Liver (tissue), 9 donors: Measurements from ENCODE around the gene PHLDB3. TPM values are rescaled to one million over a fixed set of nuclear protein-coding genes. Genes with fewer than 3 reads are reported as not detected.

Source experiments
- DNase-seq: peaks from one replicate; pipeline ENCODE4 v3.0.0-alpha.2; 2017; ENCODE audit warnings: low spot score
- H3K27ac ChIP-seq, 2 donors: one replicate each; pipeline ENCODE4 v1.7.0; 2013; ENCODE audit warnings: inconsistent platforms in 2 of 2, low read length in 2 of 2, control low read depth in 1 of 2, low read depth in 1 of 2, mild to moderate bottlenecking in 1 of 2
- H3K27me3 ChIP-seq, 4 donors: one replicate each; pipeline versions ENCODE4 v1.6.1 to v1.7.0; 2013; ENCODE audit warnings: low read length in 3 of 4, inconsistent platforms in 1 of 4, mild to moderate bottlenecking in 1 of 4, moderate library complexity in 1 of 4; ENCODE audit not compliant: control insufficient read depth in 4 of 4, insufficient read depth in 4 of 4
- H3K36me3 ChIP-seq, 4 donors: one replicate each; pipeline versions ENCODE4 v1.6.1 to v1.7.0; 2013; ENCODE audit warnings: low read length in 3 of 4, mild to moderate bottlenecking in 3 of 4, low read depth in 1 of 4, moderate library complexity in 1 of 4; ENCODE audit not compliant: control insufficient read depth in 4 of 4, insufficient read depth in 3 of 4
- H3K4me1 ChIP-seq, 4 donors: one replicate each; pipeline versions ENCODE4 v1.6.1 to v1.7.0; 2013; ENCODE audit warnings: low read length in 3 of 4, mild to moderate bottlenecking in 3 of 4, moderate library complexity in 1 of 4; ENCODE audit not compliant: control insufficient read depth in 4 of 4, insufficient read depth in 4 of 4
- H3K4me3 ChIP-seq, 3 donors: one replicate each; pipeline versions ENCODE4 v1.6.1 to v1.7.0; 2013; ENCODE audit warnings: low read length in 3 of 3, control low read depth in 1 of 3, low read depth in 1 of 3, mild to moderate bottlenecking in 1 of 3
- H3K9ac ChIP-seq, 2 donors: one replicate each; pipeline ENCODE4 v1.7.0; 2013; ENCODE audit warnings: low read length in 2 of 2, mild to moderate bottlenecking in 2 of 2, moderate library complexity in 2 of 2, control low read depth in 1 of 2, low read depth in 1 of 2
- H3K9me3 ChIP-seq, 4 donors: one replicate each; pipeline versions ENCODE4 v1.6.1 to v1.7.0; 2013; ENCODE audit warnings: low read length in 3 of 4; ENCODE audit not compliant: control insufficient read depth in 4 of 4
- EGR1 ChIP-seq, 2 donors: IDR thresholded peaks; 2 replicates each; pipeline ENCODE4 v1.6.1; 2016 to 2018; ENCODE audit warnings: antibody characterized with exemption in 2 of 2, low read depth in 2 of 2
- FOXA1 ChIP-seq: IDR thresholded peaks from 2 replicates; pipeline ENCODE4 v1.6.1; 2016; ENCODE audit warnings: antibody characterized with exemption
- FOXA2 ChIP-seq: IDR thresholded peaks from 2 replicates; pipeline ENCODE4 v1.6.1; 2016; ENCODE audit warnings: antibody characterized with exemption
- GABPA ChIP-seq, 2 donors: IDR thresholded peaks in 1 of 2; conservative IDR thresholded peaks in 1 of 2; 2 replicates each; pipeline ENCODE4 v1.6.1; 2016; ENCODE audit warnings: antibody characterized with exemption in 2 of 2, mild to moderate bottlenecking in 1 of 2, moderate library complexity in 1 of 2
- HNF4A ChIP-seq, 2 donors: conservative IDR thresholded peaks; 2 replicates each; pipeline ENCODE4 v1.6.1; 2016; ENCODE audit warnings: antibody characterized with exemption in 2 of 2, mild to moderate bottlenecking in 2 of 2
- HNF4G ChIP-seq: IDR thresholded peaks from 2 replicates; pipeline ENCODE4 v1.6.1; 2016; ENCODE audit warnings: antibody characterized with exemption
- JUND ChIP-seq, 2 donors: IDR thresholded peaks; 2 replicates each; pipeline ENCODE4 v1.6.1; 2016; ENCODE audit warnings: antibody characterized with exemption in 2 of 2
- NR2F2 ChIP-seq: IDR thresholded peaks from 2 replicates; pipeline ENCODE4 v1.6.1; 2016; ENCODE audit warnings: antibody characterized with exemption
- RAD21 ChIP-seq, 2 donors: IDR thresholded peaks; 2 replicates each; pipeline ENCODE4 v1.6.1; 2016; ENCODE audit warnings: antibody characterized with exemption in 2 of 2, mild to moderate bottlenecking in 2 of 2
- RXRA ChIP-seq, 2 donors: IDR thresholded peaks; 2 replicates each; pipeline ENCODE4 v1.6.1; 2017 to 2018; ENCODE audit warnings: antibody characterized with exemption in 2 of 2, mild to moderate bottlenecking in 1 of 2
- SP1 ChIP-seq: IDR thresholded peaks from 2 replicates; pipeline ENCODE4 v1.6.1; 2018; ENCODE audit warnings: antibody characterized with exemption, mild to moderate bottlenecking
- YY1 ChIP-seq: IDR thresholded peaks from 2 replicates; pipeline ENCODE4 v1.6.1; 2016; ENCODE audit warnings: antibody characterized with exemption, mild to moderate bottlenecking
- WGBS: extraction: QIAGEN DNeasy Blood & Tissue Kit; methylation state at CpG from one replicate; pipeline ENCODE4 v1.1.7; 2013; 5-methylcytosine and 5-hydroxymethylcytosine counted together
- polyA plus RNA-seq, 2 donors: library from polyadenylated mRNA; stranded (reverse) in 1 of 2; unstranded in 1 of 2; fragments of 200-250 nt in 1 of 2; fragments of >200 nt in 1 of 2; fragmentation: Nextera tagmentation in 1 of 2; extraction: Ambion mirVana in 1 of 2; gene quantifications; one replicate each; pipeline versions ENCODE4 v1.2.1 to v1.2.3, GENCODE V29; 2013 to 2015
- total RNA-seq, 2 donors: library from RNA; depleted of rRNA; stranded (reverse); fragments of >200 nt; gene quantifications; one replicate each; pipeline ENCODE4 v1.2.3, GENCODE V29; 2014
- TF ChIP-seq, protein P1 (sequence below): IDR thresholded peaks from 2 replicates; pipeline ENCODE4 v1.6.1; 2016; ENCODE audit warnings: antibody characterized with exemption
- TF ChIP-seq, protein P2 (sequence below): IDR thresholded peaks from 2 replicates; pipeline ENCODE4 v1.6.1; 2016; ENCODE audit warnings: antibody characterized with exemption, mild to moderate bottlenecking
- TF ChIP-seq, protein P3 (sequence below): fragments of 150-350 bp; IDR thresholded peaks from 2 replicates; pipeline ENCODE4 v1.5.1; 2017; ENCODE audit warnings: improper control_type of control experiment, low read depth, low read length; ENCODE audit not compliant: missing input control
- TF ChIP-seq, protein P4 (sequence below): IDR thresholded peaks from 2 replicates; pipeline ENCODE4 v1.6.1; 2016; ENCODE audit warnings: antibody characterized with exemption
- TF ChIP-seq, protein P5 (sequence below): IDR thresholded peaks from 2 replicates; pipeline ENCODE4 v1.6.1; 2016; ENCODE audit warnings: antibody characterized with exemption
- donor health status: healthy.
- donor health status: healthy.
- donor health status: healthy.
- donor health status: healthy.
- donor health status: healthy.

Gene PHLDB3
- total and polyA plus RNA-seq, 4 donors, result 10.6 to 18.2 (median 11.7) TPM

DNA sequence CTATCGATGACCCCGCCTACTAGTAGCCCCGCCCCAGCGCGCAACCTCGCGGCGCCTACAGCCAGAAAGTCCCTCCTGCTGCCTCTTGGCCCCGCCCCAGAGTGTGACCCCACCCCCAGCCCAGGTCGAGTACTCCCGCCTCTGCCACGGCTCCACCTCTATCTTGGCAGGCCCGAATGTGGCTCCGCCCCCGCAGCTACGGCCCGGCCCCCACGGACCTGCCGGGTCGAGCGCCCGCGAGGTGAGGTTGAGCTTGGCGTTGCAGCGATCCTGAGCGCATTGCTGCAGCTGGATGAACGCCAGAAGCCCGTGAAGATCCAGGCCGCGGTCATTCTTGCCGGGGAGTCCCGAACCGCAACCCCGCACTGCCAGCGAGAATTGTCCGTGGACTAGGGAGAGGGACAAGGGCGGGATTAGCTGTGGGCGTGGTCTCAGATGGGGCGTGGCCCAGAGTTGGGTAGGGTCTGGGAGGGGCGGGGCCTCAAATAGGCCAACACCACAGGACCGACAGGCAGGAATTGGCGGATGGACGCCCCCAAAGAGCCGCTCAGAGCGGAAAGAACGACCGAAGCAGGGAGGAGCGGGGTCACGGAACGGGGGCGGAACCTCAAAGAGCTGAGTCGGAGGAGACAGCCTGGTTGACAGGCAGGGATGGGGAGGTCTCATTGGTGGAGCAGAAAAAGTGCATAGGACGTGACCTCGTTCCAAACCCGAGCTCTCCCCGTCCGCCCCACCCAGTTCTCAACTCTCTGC is 41.0 kb downstream of the PHLDB3 start:
- Histone ChIP-seq H3K36me3 (no peaks in the 10 kb centered on the region), H3K4me3 (peak overlapping the region; percentile 57 to 92 (median 64)), H3K9ac (peak overlapping the region in 1 of 2 donors; percentile 14), H3K27me3 (no peaks in the 10 kb centered on the region), H3K9me3 (no peaks in the 10 kb centered on the region), H3K4me1 (peaks cover 0 to 12% (median 7%) of the 10 kb centered on the region in 4 donors), H3K27ac (peak overlapping the region; percentile 59 to 80)
- DNase-seq, result peak; percentile 99
- under 1% methylated on average over 57 of the region's 57 CpGs for WGBS
- TF ChIP-seq, protein P1, sequence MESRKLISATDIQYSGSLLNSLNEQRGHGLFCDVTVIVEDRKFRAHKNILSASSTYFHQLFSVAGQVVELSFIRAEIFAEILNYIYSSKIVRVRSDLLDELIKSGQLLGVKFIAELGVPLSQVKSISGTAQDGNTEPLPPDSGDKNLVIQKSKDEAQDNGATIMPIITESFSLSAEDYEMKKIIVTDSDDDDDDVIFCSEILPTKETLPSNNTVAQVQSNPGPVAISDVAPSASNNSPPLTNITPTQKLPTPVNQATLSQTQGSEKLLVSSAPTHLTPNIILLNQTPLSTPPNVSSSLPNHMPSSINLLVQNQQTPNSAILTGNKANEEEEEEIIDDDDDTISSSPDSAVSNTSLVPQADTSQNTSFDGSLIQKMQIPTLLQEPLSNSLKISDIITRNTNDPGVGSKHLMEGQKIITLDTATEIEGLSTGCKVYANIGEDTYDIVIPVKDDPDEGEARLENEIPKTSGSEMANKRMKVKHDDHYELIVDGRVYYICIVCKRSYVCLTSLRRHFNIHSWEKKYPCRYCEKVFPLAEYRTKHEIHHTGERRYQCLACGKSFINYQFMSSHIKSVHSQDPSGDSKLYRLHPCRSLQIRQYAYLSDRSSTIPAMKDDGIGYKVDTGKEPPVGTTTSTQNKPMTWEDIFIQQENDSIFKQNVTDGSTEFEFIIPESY, result peak; percentile 50
- peak; percentile 79 for TF ChIP-seq SP1
- peak; percentile 35 to 44 for TF ChIP-seq RXRA (IDR thresholded peaks at IDR 0.05)
- TF ChIP-seq HNF4G, result no peak
- peak; percentile 15 to 17 for TF ChIP-seq RAD21 (IDR thresholded peaks at IDR 0.05)
- TF ChIP-seq JUND (IDR thresholded peaks at IDR 0.05), result no peak
- no peak for TF ChIP-seq FOXA1
- TF ChIP-seq HNF4A (conservative IDR thresholded peaks at IDR 0.05), result peak; percentile 10 to 33
- peak; percentile 47 for TF ChIP-seq NR2F2
- peak; percentile 85 to 89 for TF ChIP-seq EGR1 (IDR thresholded peaks at IDR 0.05; ENCODE audit: low read depth in 2 of 2)
- TF ChIP-seq YY1, result peak; percentile 71

DNA sequence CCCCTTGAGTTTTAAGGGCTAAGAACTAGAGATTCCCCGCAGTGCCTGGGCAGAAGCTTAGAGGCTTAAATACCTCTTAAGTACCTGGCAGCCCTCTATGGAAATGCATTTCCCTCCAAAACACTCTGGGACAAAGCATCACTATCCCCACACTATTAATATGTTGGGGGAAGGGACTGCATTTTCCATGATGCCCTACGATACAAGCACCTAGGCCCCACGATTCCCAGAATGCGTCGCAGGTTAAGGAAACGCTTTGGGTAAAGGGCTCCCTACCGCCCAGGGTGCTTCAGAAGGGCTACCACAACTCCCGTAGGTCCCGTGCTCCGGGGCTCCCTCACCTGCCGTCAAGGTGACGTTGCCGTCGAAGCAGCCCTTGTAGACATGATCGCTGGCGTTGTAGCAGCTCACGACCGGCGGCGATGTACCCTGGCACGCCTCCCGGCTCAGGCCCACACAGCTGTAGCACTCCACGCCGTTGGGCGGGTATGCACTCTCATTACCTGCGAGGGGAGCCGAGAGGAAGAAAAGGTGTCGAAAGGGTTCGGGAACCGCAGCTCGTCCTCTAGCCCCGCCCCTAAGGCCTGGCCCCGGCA is 41.7 kb downstream of the PHLDB3 start:
- no peak for TF ChIP-seq YY1
- TF ChIP-seq SP1, result no peak
- no peak for TF ChIP-seq HNF4A (conservative IDR thresholded peaks at IDR 0.05)
- TF ChIP-seq, protein P2, sequence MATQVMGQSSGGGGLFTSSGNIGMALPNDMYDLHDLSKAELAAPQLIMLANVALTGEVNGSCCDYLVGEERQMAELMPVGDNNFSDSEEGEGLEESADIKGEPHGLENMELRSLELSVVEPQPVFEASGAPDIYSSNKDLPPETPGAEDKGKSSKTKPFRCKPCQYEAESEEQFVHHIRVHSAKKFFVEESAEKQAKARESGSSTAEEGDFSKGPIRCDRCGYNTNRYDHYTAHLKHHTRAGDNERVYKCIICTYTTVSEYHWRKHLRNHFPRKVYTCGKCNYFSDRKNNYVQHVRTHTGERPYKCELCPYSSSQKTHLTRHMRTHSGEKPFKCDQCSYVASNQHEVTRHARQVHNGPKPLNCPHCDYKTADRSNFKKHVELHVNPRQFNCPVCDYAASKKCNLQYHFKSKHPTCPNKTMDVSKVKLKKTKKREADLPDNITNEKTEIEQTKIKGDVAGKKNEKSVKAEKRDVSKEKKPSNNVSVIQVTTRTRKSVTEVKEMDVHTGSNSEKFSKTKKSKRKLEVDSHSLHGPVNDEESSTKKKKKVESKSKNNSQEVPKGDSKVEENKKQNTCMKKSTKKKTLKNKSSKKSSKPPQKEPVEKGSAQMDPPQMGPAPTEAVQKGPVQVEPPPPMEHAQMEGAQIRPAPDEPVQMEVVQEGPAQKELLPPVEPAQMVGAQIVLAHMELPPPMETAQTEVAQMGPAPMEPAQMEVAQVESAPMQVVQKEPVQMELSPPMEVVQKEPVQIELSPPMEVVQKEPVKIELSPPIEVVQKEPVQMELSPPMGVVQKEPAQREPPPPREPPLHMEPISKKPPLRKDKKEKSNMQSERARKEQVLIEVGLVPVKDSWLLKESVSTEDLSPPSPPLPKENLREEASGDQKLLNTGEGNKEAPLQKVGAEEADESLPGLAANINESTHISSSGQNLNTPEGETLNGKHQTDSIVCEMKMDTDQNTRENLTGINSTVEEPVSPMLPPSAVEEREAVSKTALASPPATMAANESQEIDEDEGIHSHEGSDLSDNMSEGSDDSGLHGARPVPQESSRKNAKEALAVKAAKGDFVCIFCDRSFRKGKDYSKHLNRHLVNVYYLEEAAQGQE, result no peak
- no peak for TF ChIP-seq RXRA (IDR thresholded peaks at IDR 0.05)
- no peak for TF ChIP-seq NR2F2
- TF ChIP-seq GABPA (IDR thresholded peaks at IDR 0.05 in 1 of 2, conservative IDR thresholded peaks at IDR 0.05 in 1 of 2), result no peak
- TF ChIP-seq, protein P3, sequence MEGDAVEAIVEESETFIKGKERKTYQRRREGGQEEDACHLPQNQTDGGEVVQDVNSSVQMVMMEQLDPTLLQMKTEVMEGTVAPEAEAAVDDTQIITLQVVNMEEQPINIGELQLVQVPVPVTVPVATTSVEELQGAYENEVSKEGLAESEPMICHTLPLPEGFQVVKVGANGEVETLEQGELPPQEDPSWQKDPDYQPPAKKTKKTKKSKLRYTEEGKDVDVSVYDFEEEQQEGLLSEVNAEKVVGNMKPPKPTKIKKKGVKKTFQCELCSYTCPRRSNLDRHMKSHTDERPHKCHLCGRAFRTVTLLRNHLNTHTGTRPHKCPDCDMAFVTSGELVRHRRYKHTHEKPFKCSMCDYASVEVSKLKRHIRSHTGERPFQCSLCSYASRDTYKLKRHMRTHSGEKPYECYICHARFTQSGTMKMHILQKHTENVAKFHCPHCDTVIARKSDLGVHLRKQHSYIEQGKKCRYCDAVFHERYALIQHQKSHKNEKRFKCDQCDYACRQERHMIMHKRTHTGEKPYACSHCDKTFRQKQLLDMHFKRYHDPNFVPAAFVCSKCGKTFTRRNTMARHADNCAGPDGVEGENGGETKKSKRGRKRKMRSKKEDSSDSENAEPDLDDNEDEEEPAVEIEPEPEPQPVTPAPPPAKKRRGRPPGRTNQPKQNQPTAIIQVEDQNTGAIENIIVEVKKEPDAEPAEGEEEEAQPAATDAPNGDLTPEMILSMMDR, result no peak
- TF ChIP-seq HNF4G, result no peak
- TF ChIP-seq, protein P1, result no peak
- TF ChIP-seq, protein P4, sequence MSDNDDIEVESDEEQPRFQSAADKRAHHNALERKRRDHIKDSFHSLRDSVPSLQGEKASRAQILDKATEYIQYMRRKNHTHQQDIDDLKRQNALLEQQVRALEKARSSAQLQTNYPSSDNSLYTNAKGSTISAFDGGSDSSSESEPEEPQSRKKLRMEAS, result no peak
- no peak for TF ChIP-seq RAD21 (IDR thresholded peaks at IDR 0.05)
- no peak for TF ChIP-seq EGR1 (IDR thresholded peaks at IDR 0.05; ENCODE audit: low read depth in 2 of 2)
- TF ChIP-seq FOXA2, result no peak
- no peak for TF ChIP-seq JUND (IDR thresholded peaks at IDR 0.05)
- TF ChIP-seq, protein P5, sequence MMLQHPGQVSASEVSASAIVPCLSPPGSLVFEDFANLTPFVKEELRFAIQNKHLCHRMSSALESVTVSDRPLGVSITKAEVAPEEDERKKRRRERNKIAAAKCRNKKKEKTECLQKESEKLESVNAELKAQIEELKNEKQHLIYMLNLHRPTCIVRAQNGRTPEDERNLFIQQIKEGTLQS, result no peak
- TF ChIP-seq FOXA1, result no peak
- Histone ChIP-seq H3K9me3 (no peaks in the 10 kb centered on the region), H3K9ac (no peak overlapping the region), H3K4me1 (peaks cover 0 to 12% (median 7%) of the 10 kb centered on the region in 4 donors), H3K27ac (peak overlapping the region; percentile 17 to 80), H3K36me3 (no peaks in the 10 kb centered on the region), H3K27me3 (no peaks in the 10 kb centered on the region), H3K4me3 (peak overlapping the region; percentile 27 to 64 (median 62))
- no peak for DNase-seq
- WGBS, result 20% methylated on average over 33 of the region's 33 CpGs
